ENCODE measurements around the gene FAM24B. TPM values are rescaled to one million over a fixed set of nuclear protein-coding genes. Genes with fewer than 3 reads are reported as not detected.

Gene FAM24B
- total RNA-seq, 1 donor from 2014 or later: 11.1 TPM

DNA sequence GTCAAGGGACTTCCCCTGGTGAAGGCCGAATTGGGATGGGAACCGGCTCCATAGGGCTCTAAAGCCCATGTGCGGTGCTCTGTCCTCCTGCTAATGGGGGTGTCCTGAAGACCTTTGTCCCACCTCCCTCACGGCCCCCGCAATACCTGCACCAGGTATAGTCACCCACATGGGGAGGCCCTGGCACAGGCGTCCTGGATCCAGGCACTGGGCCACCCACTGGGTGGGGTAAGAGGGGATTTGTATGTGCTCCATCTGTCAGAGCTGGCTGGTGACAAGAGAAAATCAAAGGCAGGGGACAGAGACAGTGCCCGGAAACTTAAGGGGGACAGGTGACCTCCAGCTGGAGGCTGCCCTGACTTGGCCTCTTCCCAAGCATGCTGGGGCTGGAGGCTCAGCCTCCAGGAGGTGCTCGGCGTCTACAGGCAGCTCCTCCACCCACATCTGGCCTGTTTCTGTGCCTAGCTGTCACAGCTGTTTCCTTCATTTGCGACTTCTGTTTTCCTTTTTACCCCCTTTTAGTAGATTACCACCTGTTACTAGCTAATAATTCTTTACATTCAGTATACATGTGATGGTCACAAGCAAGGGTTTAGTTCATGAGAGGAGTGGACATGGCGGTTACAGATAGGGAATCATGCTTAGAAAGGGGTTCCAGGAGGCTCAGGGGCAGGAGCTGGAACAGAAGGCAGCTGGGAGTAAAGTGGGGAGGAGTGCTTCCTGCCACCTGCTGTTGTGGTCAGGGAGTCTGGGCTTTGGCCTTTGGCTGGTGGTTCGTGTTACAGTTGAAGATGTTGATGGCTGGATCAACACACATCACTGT lies 31.4 kb downstream of the FAM24B start:
- H3K36me3 ChIP-seq (ENCODE audit: control insufficient read depth, insufficient read depth, low read length): no peaks in the 10 kb centered on the region
- no peak for TF ChIP-seq CTCF (IDR thresholded peaks at IDR 0.05; ENCODE audit: insufficient read depth, low read length, severe bottlenecking)
- H3K4me3 ChIP-seq (ENCODE audit: low read depth, low read length): no peak overlapping the region
- H3K27me3 ChIP-seq (ENCODE audit: control insufficient read depth, insufficient read depth, low read length): no peaks in the 10 kb centered on the region
- FAIRE-seq (peak; percentile 7), DNase-seq (ENCODE audit: low read depth) (no peak)

GRCh38 chr10:122845783-122846332 lies 33.5 kb downstream of the FAM24B start, which contains the start of gene CUZD1:
TSS of gene CUZD1 (minus strand) at chr10:122845857. CDS start at chr10:122845843, 14 bp downstream.
- DNase-seq (ENCODE audit: low read depth): no peak
- H3K36me3 ChIP-seq (ENCODE audit: control insufficient read depth, insufficient read depth, low read length): no peaks in the 10 kb centered on the region
- H3K4me3 ChIP-seq (ENCODE audit: low read depth, low read length): no peak within 1 kb of the TSS
- no peak for TF ChIP-seq CTCF (IDR thresholded peaks at IDR 0.05; ENCODE audit: insufficient read depth, low read length, severe bottlenecking)
- no peaks in the 10 kb centered on the region for H3K27me3 ChIP-seq (ENCODE audit: control insufficient read depth, insufficient read depth, low read length)
- FAIRE-seq: no peak

DNA sequence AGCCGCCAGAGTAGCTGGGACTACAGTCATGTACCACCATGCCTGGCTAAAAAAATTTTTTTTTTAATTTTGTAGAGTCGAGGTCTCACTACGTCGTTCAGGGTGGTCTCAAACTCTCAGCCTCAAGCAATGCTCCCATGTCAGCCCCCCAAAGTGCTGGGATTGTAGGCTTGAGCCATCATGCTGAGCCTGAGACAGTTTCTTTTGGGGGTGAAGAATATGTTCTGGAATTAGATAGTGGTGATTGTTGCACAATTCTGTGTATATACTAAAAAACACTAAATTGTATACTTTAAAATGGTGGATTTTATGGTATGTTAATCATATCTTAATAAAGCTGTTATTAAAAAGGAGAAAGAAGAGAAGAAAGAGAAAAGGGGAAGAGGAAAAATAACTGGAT lies 35.2 kb downstream of the FAM24B start:
- Histone ChIP-seq H3K27me3 (ENCODE audit: control insufficient read depth, insufficient read depth, low read length) (no peaks in the 10 kb centered on the region), H3K36me3 (ENCODE audit: control insufficient read depth, insufficient read depth, low read length) (no peaks in the 10 kb centered on the region), H3K4me3 (ENCODE audit: low read depth, low read length) (no peak overlapping the region)
- no peak for TF ChIP-seq CTCF (IDR thresholded peaks at IDR 0.05; ENCODE audit: insufficient read depth, low read length, severe bottlenecking)
- FAIRE-seq (no peak), DNase-seq (ENCODE audit: low read depth) (no peak)

DNA sequence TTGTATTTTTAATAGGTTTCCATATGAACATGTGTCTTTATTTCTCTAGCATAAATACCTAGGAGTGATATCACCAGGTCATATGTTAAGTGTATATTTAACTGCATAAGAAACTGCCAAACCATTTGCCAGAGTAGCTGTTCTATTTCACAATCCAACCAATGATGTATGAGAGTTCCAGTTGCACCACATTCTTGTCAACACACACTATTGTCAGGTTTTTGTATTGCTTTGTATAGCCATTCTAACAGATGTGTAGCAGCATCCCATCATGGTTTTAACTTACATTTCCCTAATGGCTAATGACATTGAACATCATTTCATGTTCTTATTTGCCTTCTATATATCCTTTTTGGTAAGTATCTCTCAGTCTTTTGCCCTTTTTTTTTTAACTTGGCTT lies 37.8 kb downstream of the FAM24B start:
- TF ChIP-seq CTCF (IDR thresholded peaks at IDR 0.05; ENCODE audit: insufficient read depth, low read length, severe bottlenecking): no peak
- H3K4me3 ChIP-seq (ENCODE audit: low read depth, low read length): no peak overlapping the region
- FAIRE-seq (no peak), DNase-seq (ENCODE audit: low read depth) (no peak)
- no peaks in the 10 kb centered on the region for H3K27me3 ChIP-seq (ENCODE audit: control insufficient read depth, insufficient read depth, low read length)
- no peaks in the 10 kb centered on the region for H3K36me3 ChIP-seq (ENCODE audit: control insufficient read depth, insufficient read depth, low read length)

DNA sequence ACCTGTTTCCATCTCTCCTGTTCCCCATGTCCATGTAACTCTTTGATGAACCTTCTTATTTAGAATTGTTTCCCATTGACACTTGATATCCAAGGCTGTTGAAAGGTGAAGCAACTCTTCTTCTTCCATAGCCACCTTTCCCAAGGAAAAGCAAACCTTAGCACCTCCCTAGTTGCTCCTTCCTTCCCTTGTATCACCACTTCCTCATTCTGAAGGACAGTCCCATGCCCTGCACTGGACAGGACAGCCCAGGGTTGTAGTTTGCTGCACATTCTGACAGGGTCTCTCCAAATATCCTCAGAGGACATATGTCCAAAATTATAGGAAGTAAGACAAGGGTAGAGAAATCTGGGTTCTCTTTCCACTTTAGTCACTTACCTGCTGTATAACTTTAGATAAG lies 39.9 kb downstream of the FAM24B start:
- FAIRE-seq (no peak), DNase-seq (ENCODE audit: low read depth) (no peak)

More for the DNA sequence above, 39.9 kb downstream of the FAM24B start:
- Histone ChIP-seq H3K36me3 (ENCODE audit: control insufficient read depth, insufficient read depth, low read length) (no peaks in the 10 kb centered on the region), H3K4me3 (ENCODE audit: low read depth, low read length) (no peak overlapping the region), H3K27me3 (ENCODE audit: control insufficient read depth, insufficient read depth, low read length) (no peaks in the 10 kb centered on the region)
- no peak for TF ChIP-seq CTCF (IDR thresholded peaks at IDR 0.05; ENCODE audit: insufficient read depth, low read length, severe bottlenecking)

Data from bronchial epithelial cell (primary cell).